ENCODE data around the gene SYT1. TPM values are rescaled to one million over a fixed set of nuclear protein-coding genes. Genes with fewer than 3 reads are reported as not detected.

Gene SYT1
- total RNA-seq, 1 experiment from 2014 or later = 44.9 TPM

- TF ChIP-seq ZNF274 (IDR thresholded peaks at IDR 0.05; ENCODE audit: low read depth, low read length) = no peak
- TF ChIP-seq, protein P1, sequence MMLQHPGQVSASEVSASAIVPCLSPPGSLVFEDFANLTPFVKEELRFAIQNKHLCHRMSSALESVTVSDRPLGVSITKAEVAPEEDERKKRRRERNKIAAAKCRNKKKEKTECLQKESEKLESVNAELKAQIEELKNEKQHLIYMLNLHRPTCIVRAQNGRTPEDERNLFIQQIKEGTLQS (IDR thresholded peaks at IDR 0.05) = no peak
- no peak for TF ChIP-seq EZH2phosphoT487 (IDR thresholded peaks at IDR 0.05; ENCODE audit: borderline replicate concordance)
- TF ChIP-seq ELF1 (IDR thresholded peaks at IDR 0.05; ENCODE audit: borderline replicate concordance, low read depth) = no peak
- TF ChIP-seq CEBPB (IDR thresholded peaks at IDR 0.05; ENCODE audit: low read depth) = no peak
- no peak for TF ChIP-seq SRF (IDR thresholded peaks at IDR 0.05; ENCODE audit: low read depth)
- TF ChIP-seq SP1 (IDR thresholded peaks at IDR 0.05; ENCODE audit: low read depth) = no peak
- TF ChIP-seq RAD21 (IDR thresholded peaks at IDR 0.05; ENCODE audit: low read depth) = no peak
- no peak for TF ChIP-seq MAX (IDR thresholded peaks at IDR 0.05)
- TF ChIP-seq SIN3A (IDR thresholded peaks at IDR 0.05; ENCODE audit: low read depth) = no peak
- no peak for TF ChIP-seq FOSL1 (IDR thresholded peaks at IDR 0.05; ENCODE audit: low read depth)
- TF ChIP-seq, protein P2, sequence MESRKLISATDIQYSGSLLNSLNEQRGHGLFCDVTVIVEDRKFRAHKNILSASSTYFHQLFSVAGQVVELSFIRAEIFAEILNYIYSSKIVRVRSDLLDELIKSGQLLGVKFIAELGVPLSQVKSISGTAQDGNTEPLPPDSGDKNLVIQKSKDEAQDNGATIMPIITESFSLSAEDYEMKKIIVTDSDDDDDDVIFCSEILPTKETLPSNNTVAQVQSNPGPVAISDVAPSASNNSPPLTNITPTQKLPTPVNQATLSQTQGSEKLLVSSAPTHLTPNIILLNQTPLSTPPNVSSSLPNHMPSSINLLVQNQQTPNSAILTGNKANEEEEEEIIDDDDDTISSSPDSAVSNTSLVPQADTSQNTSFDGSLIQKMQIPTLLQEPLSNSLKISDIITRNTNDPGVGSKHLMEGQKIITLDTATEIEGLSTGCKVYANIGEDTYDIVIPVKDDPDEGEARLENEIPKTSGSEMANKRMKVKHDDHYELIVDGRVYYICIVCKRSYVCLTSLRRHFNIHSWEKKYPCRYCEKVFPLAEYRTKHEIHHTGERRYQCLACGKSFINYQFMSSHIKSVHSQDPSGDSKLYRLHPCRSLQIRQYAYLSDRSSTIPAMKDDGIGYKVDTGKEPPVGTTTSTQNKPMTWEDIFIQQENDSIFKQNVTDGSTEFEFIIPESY (IDR thresholded peaks at IDR 0.05; ENCODE audit: extremely low read depth, insufficient replicate concordance, low read length) = no peak
- no peak overlapping the region for H3K27ac ChIP-seq (ENCODE audit: low read depth, low read length)
- H4K20me1 ChIP-seq (ENCODE audit: insufficient read depth) = no peaks in the 10 kb centered on the region
- H3K9ac ChIP-seq (ENCODE audit: low read length) = no peak overlapping the region
- no peaks in the 10 kb centered on the region; a peak in 1 of 4 replicates for H3K36me3 ChIP-seq (ENCODE audit: control insufficient read depth in 1 of 2, insufficient read depth in 2 of 2, low read length in 2 of 2)
- H3K9me2 ChIP-seq (ENCODE audit: insufficient read depth) = no peaks in the 10 kb centered on the region
- RAD21 ChIA-PET (ENCODE audit: low non-redundant PET in 1 of 2, low total read pairs in 2 of 2, uncharacterized antibody in 2 of 2, unreplicated experiment in 2 of 2) = no interaction called here
- H3K4me3 ChIP-seq (replicated peaks in 1 of 2; ENCODE audit: low read depth in 1 of 2, low read length in 2 of 2) = no peak overlapping the region
- H3K9me3 ChIP-seq (ENCODE audit: control insufficient read depth in 1 of 2, insufficient read depth in 1 of 2, low read depth in 1 of 2, low read length in 2 of 2) = no peaks in the 10 kb centered on the region
- no peak for DNase-seq (ENCODE audit: low read depth, low spot score)
- no peak for ATAC-seq
- H3K79me2 ChIP-seq (ENCODE audit: insufficient read depth, low read length) = no peaks in the 10 kb centered on the region; the same call in 1 of the 2 replicates
- H3K4me2 ChIP-seq (ENCODE audit: low read length) = no peak overlapping the region
- no peak overlapping the region for H2AFZ ChIP-seq (ENCODE audit: low read depth, low read length, poor library complexity, severe bottlenecking)
- POLR2A ChIA-PET = no interaction called here
- BruUV-seq (replicated peaks) = no TSS peak
- H3K27me3 ChIP-seq (ENCODE audit: insufficient read depth, low read length) = no peaks in the 10 kb centered on the region
- intact Hi-C loops (cut with micrococcal nuclease) = no loop called here
- CTCF ChIA-PET = no interaction called here
- H3K4me1 ChIP-seq (ENCODE audit: control insufficient read depth in 1 of 2, insufficient read depth in 2 of 2, low read length in 2 of 2) = no peaks in the 10 kb centered on the region
These were observed 112.8 kb downstream of the SYT1 start for GRCh38 chr12:78977304-78977867.

Measured in HCT116 (cell line).